ENCODE data around the gene AGAP1.

AGAP1 gene

DNA sequence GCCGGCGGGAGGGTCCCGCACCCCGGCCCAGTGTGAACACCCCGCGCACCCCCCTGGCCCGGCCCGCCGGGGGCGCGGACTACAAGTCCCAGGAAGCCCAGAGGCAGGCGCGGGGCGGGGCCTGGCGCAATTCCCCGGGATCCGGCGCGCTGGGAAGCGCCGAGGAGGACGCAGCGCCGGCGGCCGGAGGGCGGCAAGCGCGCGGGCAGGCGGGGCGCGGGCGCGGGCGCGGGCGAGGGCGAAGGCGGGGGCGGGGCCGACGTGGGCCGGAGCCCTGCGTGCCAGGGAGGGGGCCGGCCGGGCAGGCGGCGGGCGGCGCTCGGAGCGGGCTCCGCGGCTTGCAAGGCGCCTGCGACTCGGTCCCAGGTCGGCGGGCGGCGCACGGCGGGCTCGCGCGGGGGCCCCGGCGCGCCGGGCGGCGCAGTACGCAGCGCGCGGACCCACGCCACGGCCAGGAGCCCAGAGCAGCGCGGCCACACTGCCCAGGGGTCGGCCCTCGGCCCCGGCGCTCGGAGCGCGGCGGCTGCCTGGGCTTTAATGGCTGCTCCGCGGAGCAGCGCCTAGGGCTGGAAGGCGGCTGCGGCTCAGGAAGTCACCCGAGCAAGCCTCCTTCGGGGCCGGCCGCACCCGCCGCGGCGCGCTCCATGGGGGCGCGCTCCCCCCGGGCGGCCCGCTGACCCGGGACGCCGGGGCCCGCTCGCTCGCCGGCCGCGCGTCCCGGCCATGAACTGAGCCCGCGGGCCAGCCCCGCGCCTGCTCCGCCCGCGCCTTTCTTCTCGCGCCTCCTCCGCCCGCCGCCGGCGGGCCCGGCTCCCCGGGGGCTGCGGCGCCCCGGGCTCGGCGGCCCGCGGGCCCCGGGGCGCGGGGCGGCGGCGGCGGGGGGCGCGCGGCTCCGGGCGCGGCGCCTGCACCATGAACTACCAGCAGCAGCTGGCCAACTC is at the start of gene AGAP1:
Gene AGAP1 (plus strand): TSS at position 269 of the 941 bp plus-strand sequence.
- peak; percentile 23 for DNase-seq

DNA sequence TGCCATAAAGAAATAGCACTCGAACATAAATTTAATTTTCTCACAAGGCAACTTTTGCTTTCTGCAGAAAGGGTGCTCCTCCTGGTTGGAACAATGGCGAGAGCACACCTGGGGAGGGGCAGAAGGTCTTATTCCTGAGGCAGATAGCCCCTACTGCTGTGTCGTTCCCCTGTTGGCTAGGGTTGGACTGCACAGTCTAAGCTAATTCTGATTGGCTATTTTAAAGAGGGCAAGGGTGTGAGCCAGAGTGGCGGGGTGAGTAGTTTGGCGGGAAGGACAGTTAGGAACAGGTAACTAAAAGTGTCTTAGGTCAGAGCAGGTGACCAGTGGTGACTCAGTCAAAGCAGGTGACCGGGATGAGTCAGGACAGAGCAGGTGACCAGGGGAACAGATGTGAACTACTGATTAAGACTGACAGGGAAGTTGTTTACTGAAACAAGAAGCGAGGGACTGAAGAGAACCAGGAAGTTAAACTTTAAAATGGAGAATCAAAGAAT is 49.7 kb upstream of the AGAP1 start:
- DNase-seq: no peak

DNA sequence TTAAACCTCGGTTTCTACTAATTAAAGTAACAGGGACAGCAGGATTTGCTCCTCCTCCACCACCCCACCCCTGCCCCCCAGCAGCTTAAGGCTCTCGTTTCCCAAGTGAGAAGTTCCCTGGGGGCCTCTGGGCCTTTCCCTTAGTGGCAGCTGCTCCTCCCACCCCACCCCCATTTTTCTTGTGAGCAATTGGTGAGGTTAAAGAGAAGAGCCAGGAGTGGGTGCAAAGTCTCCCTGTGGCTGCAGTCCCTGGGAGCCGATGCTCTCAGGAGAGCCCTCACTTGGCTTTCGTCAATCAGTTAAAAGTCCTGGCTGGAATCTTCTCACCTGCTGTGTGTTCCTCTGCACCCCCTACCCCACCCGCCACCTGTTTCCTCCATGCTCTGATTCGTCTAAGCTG is 48.7 kb upstream of the AGAP1 start:
- DNase-seq: no peak

DNA sequence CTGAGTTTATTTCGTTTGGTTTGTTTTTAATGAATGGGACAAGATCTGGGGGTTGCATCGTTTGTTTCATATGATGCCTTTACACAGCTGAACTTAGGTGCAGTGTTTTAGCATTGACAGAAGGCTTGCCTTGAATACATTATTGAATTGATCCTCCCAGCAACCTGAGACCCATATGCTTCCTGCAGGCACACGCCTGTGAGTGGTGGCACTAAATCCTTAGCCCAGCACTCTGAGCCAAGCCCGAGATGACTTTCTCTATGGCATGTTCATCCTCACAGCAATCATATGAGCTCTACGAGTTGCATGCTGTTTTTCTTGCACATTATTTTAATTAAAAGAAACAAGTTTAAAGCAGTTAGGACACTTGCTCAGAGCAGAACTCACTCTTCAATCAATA is 47.8 kb upstream of the AGAP1 start:
- DNase-seq: no peak

DNA sequence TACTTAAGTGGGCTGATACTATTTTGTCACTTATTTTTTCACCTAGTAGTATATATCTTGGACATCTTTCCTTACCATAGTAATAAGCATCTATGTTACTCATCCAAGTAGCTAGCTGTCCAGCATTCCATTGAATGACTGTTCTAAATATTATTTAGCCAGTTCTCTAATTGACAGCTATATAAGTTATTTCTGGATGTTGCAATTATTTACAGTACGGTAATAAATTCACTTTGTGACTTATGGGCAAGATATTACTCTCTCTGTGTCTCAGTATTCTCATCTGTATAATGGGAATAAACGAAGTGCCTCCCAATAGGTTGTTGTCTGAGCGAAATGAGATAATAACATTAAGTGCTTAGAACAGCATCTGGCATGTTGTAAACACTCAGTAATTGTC is 46.6 kb upstream of the AGAP1 start:
- DNase-seq: no peak

DNA sequence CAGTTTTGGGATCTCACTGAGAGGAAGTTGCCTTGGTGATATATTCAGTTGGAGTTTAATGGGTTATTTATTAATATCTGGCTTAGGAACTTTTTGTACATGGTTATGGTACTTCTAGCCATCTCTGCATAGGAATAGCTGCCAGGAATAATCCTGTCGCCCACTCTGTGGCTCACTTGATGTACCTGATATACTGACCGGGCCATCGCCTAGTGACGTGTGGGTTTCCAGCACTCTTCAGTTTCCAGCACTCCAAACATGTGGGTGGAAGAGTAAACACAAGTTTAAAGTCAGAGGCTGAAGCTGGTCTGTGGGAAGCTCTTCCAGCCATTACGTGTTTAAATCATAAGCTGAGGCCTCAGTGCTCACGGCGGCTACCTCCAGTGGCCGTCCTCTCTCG is 44.3 kb upstream of the AGAP1 start:
- DNase-seq: no peak

DNA sequence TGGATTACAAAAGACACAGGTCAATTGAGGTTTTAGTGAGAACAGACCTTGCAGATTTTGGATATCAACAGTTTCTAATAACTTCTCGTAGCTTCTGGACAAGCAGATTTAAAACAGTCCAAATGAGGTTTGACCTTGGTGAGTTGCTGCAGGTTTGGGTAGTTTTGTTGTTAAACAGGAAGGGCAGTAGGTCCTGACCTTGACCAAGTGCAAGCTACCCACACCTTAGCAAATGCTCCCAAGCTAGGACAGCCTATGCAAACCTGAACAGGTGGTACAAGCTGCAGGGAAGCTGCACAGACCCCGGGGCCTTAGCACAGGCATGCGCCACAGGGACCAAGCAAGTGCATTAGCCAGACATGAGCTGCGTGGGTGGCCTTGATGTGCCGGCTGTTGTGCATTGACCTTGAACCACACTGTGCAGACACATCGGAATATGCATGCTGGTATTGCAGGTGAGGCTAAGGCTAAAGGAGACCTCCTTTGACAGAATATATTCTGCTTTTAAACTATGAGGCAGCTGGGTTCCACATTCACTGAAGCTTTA is 40.2 kb upstream of the AGAP1 start:
- no peak for DNase-seq

DNA sequence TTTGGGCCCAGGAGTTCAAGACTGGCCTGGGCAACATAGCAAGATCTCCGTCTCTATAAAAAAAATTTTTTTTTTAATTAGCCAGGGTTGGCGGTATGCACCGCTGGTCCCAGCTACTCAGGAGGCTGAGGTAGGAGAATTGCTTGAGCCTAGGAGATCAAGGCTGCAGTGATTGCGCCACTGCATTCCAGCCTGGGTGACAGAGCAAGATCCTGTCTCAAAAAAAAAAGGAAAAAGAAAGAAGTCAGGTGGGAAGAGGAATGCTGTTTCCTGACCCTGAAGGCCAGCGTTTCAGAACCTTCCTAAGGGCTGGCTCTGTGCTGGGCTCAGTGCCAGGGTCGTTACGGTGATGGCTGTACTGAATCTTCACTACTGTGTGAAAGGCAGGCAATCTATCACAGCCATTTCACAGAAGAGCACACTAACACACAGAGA is 35.0 kb upstream of the AGAP1 start:
- no peak for DNase-seq

DNA sequence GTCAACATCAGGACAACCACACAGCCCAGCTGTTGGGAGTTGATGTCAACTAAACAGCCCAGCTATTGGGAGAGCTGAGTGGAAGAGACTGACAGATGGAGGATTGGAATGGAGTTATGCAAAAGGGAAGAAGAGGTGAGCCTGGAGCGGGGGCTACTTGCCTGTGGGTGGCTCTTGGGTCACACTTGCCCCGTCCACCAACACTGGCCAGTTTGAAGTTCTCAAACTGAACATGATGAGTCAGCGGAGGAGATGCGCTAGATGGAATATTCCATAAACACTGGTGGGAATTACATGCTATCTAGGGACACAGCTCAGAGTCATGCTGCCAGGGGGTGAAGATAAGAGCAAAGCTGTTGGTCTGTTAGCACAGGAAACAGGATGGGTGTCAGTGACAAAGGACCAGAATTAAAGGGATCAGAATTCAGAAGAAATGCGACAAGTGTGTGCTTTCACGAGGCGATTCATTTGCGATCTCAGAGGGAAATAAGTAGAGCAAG is 33.2 kb upstream of the AGAP1 start:
- DNase-seq: no peak

DNA sequence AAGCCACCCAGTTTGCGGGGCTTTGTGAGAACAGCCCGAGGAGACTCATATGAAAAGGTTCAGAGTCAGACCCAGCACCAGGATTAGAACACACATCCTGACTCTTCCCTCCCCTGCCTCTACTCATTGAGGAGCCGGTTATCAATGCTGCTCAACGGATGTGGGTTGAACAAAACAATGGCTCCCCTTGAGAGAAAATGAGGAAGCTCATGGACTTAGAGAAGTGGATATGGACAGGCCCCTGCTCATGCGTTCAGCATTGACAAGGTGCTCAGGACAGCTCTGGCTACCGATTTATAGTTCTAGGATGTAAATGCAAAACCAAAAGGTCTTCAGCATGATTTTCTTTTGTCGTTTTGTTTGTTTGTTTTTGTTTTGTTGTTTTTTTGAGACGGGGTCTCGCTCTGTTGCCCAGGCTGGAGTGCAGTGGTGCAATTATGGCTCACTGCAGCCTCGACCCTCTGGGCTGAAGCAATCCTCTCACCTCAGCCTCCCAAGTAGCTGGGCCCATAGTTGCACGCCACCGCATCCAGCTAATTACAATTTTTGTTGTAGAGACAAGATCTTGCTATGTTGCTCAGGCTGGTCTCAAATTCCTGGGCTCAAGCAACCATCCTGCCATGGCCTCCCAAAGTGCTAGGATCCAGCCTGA is 32.0 kb upstream of the AGAP1 start:
- DNase-seq: no peak

DNA sequence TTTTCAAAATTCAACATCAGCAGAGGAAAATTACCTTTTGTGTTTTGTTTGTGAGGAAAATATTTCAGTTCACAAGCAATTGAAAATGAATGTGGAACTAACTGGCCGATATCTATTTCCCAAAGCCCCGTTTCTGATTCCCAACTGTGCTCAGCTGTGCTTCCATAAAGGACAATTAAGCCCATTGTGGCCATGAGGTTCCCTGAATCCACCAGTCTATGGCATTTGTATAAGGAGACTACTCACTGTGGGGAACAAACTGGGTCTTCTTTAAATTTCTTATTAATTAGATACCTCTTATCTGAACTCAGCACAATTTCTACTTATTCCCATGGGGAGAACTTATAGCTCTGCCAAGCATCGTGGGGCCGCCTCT is 31.4 kb upstream of the AGAP1 start:
- DNase-seq: no peak

DNA sequence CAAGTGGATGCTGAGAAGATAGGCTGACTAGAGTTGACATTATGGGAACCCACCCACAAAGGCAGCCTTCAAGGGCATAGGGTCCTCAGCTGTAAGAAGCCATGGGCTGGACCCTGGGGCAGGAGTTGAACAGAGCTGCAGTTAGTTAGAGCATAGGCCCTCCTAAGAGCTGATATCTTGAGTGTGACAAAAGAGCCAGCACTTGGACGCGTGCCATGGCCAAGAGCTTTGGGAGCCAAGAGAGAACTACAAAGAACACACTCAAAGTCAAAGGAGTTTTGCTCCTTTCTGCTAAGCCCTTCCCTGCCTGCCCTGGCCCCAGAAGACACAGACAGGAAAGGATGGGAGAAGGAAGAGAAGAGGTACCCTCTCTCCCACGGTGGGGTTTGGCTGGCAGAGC is 29.9 kb upstream of the AGAP1 start:
- no peak for DNase-seq

DNA sequence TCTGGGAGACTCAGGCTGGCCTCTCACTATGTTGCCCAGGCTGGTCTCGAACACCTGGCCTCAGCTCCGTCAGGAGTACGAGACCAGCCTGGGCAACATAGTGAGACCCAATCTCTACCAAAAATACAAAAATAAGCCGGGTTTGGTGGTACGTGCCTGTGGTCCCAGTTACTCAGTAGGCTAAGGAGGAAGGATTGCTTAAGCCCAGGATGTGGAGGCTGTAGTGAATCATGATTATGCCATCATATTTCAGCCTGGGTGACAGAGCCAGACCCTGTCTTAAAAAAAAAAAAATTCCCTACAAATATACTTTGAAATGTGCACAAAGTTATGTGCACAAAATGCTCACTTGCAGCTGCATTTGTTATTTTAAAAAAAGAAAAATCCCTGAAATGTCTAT is 26.3 kb upstream of the AGAP1 start:
- DNase-seq: no peak

DNA sequence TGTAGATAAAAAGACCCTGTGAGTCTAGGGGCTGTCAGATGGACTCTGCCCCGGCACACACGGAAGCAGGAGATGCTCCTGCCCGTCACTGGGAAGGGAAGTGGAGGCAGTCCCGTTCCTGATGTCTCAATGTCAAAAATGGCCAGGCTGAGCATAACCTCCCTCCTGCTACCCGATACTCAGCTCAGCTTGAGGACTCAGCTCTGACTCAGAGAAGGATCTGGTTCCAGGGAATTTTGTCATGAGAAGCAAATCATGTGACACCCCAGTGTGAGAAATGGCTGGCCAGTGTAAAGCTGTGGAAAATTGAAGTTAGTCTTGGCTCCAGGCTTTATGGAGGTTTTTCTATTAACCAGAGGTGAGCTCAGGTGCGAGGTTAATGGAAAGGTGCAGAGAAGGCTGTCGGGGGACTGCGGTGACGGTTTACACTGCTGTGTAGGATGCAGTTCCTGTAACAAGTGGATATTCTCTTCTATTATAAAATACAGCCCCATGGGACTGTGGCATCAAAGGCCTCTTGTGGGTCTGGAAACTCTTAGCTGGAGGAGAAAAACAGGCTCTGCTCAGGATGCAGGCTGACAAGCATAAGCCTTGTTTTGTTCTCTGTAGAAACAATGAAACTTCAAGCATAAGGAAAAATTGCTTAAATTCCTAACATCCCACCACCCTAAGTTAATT is 24.7 kb upstream of the AGAP1 start:
- DNase-seq: no peak

DNA sequence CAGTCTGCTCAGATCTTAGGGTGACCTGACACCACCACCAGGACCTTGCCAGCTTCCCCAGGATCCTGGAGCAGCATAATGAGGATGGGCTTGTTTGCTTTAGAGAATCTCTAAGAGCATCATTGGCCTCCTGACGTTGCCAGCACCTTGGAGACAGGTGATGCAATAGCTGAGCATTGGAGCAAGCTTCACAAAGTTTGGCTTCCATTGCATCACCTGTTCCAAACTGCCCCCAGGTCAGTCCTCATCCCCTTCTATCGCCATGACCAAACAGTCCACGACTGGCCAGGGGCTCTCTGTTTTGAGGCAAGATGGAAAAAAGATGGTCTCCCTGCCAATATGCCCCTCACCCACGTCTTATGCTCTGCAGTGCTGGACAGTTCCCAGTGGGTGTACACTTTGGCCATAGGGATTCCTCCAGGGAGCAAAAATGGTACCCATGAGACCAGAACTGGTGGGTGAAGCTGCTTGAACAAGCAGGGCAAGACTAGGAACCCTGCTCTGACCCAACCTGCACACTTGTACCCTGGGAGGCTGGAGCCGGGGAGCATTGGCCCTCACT is 22.6 kb upstream of the AGAP1 start:
- DNase-seq: no peak

DNA sequence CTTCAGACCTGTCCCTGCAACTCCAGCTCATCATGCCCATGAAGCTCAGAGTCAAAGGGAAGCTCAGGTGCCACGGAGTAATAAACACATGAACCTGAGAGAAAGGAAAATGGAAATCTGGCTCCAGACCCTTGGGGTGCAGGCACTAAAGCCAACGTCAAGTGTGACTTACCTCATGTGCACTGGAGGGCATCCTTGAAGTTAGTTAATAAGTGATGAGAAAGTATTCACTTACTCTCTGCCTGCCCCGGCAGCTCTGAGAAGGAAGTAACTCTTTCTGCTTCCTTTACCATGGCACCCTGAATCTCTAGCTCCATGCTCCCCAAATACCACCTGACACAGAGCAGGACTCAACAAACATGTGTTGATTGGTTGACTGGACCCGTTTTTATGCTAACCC is 21.4 kb upstream of the AGAP1 start:
- DNase-seq: no peak

DNA sequence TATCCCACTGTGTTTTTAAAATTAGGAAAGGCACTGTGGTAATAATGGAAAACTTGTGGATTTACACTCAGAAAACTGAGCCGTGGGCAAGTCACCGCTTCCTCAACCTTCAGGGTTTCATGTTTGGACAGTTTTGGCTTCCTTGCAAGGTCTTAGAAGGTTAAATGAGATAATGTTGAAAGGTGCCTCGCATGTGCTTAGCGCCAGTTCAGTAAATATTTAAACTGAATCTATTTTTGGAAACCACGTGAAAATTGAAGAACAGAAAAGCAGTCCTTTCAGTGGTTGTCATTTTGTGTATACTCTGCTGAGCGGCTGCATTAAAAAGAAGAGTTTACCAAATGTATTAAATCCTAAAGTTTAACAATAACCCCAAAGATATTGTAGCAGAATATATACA is 15.2 kb upstream of the AGAP1 start:
- no peak for DNase-seq

DNA sequence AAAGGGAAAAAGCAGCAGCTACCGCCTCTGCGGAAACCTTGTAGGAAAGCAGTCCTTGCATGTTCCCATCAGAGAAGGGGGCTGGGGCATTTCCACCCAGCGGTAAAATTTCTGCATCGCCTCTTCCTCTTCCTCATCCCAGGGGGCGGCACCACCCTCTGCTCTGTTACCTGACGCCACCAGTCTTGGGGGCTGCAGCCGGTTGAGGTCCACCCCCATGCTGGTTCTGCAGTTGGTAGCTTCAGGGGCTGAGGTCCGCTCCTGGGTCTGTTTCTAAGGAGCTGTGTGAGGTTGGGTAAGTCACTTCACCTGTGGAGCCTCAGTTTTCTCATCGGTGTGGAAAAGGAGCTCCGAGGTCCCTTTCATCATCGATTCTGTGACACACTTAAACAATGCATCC is 14.2 kb upstream of the AGAP1 start:
- DNase-seq: no peak

DNA sequence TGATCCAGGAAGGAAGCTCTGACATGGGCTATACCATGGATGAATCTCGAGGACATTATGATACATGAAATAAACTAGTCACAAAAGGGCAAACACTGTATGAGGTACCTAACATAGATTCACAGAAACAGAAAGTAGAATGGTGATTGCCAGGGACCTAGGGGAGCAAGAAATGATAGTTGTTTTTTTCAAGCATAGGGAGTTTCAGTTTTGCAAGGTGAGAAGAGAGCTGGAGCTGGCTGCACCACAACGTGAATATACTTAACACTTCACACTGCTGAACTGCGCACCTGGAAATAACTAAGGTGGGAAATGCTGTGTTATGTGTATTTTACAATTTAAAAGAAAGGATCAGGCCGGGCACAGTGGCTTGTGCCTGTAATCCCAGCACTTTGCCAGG is 13.2 kb upstream of the AGAP1 start:
- no peak for DNase-seq

DNA sequence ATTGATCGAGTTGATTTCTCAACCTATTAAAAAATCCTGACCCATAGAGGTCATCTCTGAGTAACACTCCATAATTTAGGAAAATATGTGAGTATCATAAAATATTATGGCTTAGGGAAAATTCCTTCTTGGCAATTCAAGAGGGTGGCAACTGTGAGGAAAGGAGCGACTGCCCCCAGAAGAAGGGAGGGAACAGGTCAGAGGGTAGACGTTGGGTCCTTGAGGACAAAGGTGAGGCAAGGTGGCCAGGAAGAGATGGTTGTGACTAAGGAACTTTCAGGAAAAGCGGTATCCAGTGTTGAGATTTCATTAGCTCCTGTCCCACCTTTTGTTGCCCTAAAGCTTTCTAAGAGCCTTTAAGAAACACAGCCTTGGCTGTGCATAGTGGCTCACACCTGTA is 10.5 kb upstream of the AGAP1 start:
- DNase-seq: no peak

DNA sequence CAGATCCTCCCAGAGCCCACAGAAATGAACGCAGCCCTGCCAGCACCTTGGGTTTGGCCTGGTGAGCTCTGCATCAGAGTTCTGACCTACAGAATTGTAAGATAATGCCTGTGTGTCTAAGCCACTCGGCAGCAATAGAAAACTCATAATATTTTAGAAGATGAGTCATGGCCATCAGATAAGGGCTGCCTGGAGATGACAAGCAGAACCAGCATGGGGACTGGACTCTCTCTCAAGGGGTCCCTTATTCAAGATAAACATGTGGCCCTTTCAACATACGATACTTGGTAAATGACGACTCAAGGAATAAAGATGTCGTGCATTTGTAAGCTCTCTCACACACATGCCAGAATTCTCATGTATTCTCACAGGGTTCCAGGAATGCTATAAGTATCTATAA is 8.5 kb upstream of the AGAP1 start:
- DNase-seq: no peak

DNA sequence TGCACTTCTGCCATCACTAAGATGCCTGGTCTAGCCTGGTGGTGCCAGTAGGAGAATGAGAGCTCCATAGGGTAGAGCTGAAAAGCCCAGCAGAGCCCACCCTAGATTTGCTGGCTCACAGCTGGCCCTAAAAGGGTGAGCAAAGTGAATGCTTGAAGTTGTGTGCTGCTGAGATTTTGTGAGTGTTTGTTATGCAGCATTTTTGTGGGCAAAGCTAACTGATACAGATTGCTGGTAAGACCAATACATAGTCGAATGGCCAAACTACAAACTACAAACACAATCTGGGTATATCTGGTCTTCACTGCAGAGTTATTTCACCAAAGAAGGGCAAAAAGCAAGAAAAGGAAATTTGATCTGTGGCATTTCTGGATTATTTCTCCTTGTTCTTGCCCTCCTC is 7.1 kb upstream of the AGAP1 start:
- DNase-seq: no peak

DNA sequence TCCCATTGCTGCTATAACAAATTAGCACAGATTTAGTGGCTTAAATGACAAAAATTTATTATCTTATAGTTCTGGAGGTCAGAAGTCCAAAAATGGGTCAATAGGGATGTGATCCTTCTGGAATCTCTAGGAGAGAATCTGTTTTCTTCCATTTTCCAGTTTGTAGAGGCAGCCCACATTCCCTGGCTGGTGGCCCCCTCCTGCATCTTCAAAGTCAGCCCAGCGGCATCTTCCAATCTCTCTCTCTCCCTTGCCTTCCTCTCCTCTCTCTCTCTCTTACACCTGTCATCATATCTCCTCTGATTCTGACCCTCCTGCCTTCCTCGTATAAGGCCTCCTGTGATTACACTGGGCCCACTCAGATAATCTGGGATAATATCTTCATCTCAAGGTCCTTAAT is 3.9 kb upstream of the AGAP1 start:
- DNase-seq: no peak

Data from CD4-positive, alpha-beta T cell treated with Interleukin-10 for 1 hour (primary cell).